Nephron progenitor cell (in vitro differentiated cells): ENCODE data around the gene PPM1K.
A peak's percentile ranks its signal among the peaks of the same experiment; 100 is the strongest.

Experiments
- DNase-seq: peaks from one replicate; pipeline ENCODE4 v3.0.0; 2021
- H3K27ac Mint-ChIP-seq: 2 replicates; pipeline ENCODE4 v1.8.0; 2021; ENCODE audit warnings: mild to moderate bottlenecking, moderate library complexity, mixed read lengths
- H3K27me3 Mint-ChIP-seq: 2 replicates; pipeline ENCODE4 v1.8.0; 2021; ENCODE audit warnings: mild to moderate bottlenecking, low read depth, mixed read lengths; ENCODE audit not compliant: poor library complexity
- H3K36me3 Mint-ChIP-seq: 2 replicates; pipeline ENCODE4 v1.8.0; 2021; ENCODE audit warnings: low read depth, mixed read lengths
- H3K4me1 Mint-ChIP-seq: 2 replicates; pipeline ENCODE4 v1.8.0; 2021; ENCODE audit warnings: mixed read lengths
- H3K4me3 Mint-ChIP-seq: 2 replicates; pipeline ENCODE4 v1.8.0; 2021; ENCODE audit warnings: mild to moderate bottlenecking, moderate library complexity, mixed read lengths
- H3K9me3 Mint-ChIP-seq: 2 replicates; pipeline ENCODE4 v1.8.0; 2021; ENCODE audit warnings: mild to moderate bottlenecking, moderate library complexity, mixed read lengths
- TF ChIP-seq, protein P1 (sequence below): fragments of 200-600 bp; sonication (generic); IDR thresholded peaks from 2 replicates; pipeline ENCODE4 v1.5.0; 2021; ENCODE audit warnings: antibody characterized with exemption

PPM1K gene

DNA sequence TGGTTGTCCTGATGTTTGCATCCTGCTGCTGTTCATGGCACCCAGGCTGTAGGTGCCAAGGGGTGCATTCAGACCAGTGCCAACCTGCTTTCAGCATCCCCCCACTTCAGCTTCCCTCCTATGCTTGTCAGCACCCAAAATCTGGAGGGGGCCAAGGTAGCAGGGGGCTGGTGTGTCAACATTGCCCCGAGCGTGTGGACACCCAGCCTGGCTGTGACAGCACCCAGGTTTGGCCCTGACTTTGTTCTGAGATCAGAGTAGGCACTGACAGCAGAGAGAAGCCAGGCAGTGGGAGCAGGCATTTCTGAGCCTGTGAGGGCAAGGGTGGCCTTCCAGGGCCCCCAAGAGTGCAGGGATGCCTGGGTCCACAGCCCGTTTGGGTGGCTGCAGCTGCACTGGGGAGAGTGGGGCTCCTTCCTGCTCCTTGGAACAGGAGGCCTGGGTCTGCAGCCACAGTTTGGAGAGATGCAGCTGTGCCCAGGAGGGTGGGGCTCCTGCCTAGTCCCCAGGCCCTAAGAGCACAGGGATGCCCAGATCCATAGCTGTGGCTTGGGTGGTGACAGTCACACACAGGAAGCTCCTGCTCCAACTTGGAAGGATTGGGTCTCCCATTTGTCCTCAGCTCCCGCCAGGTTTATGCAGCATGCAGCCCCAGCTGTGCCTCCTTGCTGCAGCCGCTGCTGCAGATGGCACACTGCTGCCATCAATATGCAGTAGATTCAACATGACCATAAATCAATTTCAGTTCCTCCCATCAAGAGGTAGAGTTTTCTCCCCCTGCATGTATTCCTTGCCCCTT, 12.3 kb upstream of the PPM1K start:
- Mint-ChIP-seq H3K4me1 (peaks cover 4% of the 10 kb centered on the region), H3K9me3 (no peaks in the 10 kb centered on the region), H3K27me3 (no peaks in the 10 kb centered on the region), H3K27ac (no peak overlapping the region), H3K36me3 (no peaks in the 10 kb centered on the region), H3K4me3 (no peak overlapping the region)
- TF ChIP-seq, protein P1, sequence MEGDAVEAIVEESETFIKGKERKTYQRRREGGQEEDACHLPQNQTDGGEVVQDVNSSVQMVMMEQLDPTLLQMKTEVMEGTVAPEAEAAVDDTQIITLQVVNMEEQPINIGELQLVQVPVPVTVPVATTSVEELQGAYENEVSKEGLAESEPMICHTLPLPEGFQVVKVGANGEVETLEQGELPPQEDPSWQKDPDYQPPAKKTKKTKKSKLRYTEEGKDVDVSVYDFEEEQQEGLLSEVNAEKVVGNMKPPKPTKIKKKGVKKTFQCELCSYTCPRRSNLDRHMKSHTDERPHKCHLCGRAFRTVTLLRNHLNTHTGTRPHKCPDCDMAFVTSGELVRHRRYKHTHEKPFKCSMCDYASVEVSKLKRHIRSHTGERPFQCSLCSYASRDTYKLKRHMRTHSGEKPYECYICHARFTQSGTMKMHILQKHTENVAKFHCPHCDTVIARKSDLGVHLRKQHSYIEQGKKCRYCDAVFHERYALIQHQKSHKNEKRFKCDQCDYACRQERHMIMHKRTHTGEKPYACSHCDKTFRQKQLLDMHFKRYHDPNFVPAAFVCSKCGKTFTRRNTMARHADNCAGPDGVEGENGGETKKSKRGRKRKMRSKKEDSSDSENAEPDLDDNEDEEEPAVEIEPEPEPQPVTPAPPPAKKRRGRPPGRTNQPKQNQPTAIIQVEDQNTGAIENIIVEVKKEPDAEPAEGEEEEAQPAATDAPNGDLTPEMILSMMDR: no peak
- DNase-seq: no peak

DNA sequence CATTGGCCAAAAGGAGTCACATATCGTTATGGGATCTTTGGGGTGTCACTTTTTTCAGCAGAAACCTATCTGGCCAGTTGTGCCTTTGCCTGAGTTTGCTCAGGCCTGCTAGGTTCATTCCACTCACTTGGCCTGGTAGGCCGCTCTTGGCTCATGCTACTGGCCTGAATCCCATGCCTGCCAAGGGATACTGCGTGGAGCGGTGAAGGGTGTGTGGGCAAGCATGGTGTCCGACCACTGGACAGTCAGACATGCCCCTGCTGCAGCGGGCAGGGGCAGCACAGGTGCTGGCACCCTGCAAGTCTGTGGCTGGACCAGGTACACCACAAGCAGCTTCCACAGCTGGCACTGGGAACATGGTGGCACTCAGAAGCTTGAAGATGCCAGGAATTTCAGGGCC, 11.3 kb upstream of the PPM1K start:
- no peak for DNase-seq
- peaks cover 4% of the 10 kb centered on the region for H3K4me1 Mint-ChIP-seq
- no peak overlapping the region for H3K4me3 Mint-ChIP-seq
- H3K27ac Mint-ChIP-seq: no peak overlapping the region
- TF ChIP-seq, protein P1: no peak
- H3K36me3 Mint-ChIP-seq: no peaks in the 10 kb centered on the region
- H3K9me3 Mint-ChIP-seq: no peaks in the 10 kb centered on the region
- H3K27me3 Mint-ChIP-seq: no peaks in the 10 kb centered on the region

DNA sequence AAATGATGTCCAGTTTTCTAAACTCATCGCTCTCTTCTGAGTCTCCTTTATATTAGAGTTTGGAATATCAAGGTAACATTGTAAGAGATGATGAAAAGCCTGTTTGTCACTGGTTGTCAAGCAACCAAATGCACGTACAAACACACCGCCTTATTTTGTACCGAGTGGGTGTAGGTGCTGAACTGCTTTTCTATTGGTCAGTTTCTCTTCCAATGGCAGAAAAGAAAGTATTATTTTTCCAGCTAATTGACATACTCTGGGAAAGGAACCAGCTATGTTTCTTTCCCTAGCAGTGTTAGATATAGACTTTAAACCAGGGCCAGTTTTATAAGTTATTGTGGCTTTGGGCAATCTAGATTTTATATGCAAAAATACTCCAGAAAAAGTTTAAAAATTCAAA, 6.6 kb upstream of the PPM1K start:
- Mint-ChIP-seq H3K36me3 (no peaks in the 10 kb centered on the region), H3K9me3 (no peaks in the 10 kb centered on the region), H3K4me3 (no peak overlapping the region), H3K4me1 (no peaks in the 10 kb centered on the region), H3K27ac (no peak overlapping the region), H3K27me3 (peaks cover 10% of the 10 kb centered on the region)
- DNase-seq: no peak
- TF ChIP-seq, protein P1: no peak

DNA sequence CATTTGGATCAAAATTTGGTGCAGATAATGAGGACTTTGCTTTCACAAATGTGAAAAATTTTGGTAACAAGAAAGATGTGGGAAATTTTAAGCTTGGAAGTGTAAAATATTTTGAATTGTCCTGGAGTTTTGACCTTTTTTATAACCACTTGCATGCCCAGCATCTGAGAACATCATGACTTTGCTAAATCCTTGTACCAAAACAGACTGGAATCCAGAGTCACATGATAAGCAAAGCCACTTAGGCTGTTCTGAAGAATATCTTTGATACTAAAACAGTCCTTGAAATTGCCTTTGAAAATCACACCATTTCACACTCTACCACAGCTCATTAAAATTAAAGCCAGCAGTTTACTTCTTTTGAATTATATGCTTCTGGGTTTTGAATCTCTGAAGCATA, 2.5 kb upstream of the PPM1K start:
- H3K27ac Mint-ChIP-seq: no peak overlapping the region
- no peak for DNase-seq

DNA sequence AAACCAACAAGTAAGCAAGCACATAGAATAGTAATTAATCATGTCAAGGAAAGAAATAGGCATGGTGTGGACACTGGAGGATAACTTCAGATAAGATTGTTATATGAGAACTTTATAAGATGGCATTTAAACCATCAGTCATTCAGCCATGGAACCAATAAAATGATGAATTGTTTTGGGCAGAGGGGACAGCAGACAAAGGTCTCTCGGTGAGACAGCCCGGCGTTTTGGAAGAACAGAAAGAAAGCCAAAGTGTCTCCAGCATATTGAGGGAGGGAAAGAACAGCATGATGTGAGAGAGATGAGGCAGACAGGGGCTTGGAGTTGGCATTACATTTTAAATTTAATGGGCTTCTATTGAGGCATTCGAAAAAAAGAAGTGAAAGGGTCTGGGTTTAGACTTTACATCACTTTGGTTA, 883 bp upstream of the PPM1K start:
- TF ChIP-seq, protein P1: no peak
- peaks cover 40% of the 10 kb centered on the region for H3K4me1 Mint-ChIP-seq

More for the DNA sequence above, 2.5 kb upstream of the PPM1K start:
- TF ChIP-seq, protein P1: no peak
- H3K4me1 Mint-ChIP-seq: peaks cover 26% of the 10 kb centered on the region
- H3K36me3 Mint-ChIP-seq: no peaks in the 10 kb centered on the region
- H3K27me3 Mint-ChIP-seq: peaks cover 10% of the 10 kb centered on the region
- H3K4me3 Mint-ChIP-seq: no peak overlapping the region
- no peaks in the 10 kb centered on the region for H3K9me3 Mint-ChIP-seq

More for the DNA sequence above, 883 bp upstream of the PPM1K start:
- no peaks in the 10 kb centered on the region for H3K9me3 Mint-ChIP-seq
- H3K36me3 Mint-ChIP-seq: no peaks in the 10 kb centered on the region
- H3K4me3 Mint-ChIP-seq: peak overlapping the region; percentile 94
- H3K27ac Mint-ChIP-seq: no peak overlapping the region
- DNase-seq: no peak
- peaks cover 10% of the 10 kb centered on the region for H3K27me3 Mint-ChIP-seq
